IPS DF 6.9 (cell line): Measurements from ENCODE around the gene DRC3.
"Not testable (repeated sequence)": the region's sequence is repeated elsewhere in the genome, so short reads cannot be mapped to it uniquely, and the experiment has no call there.

Experiments
- DNase-seq: peaks from one replicate; pipeline ENCODE4 v3.0.0-alpha.2; 2013; ENCODE audit warnings: low read depth, low spot score
- H3K27ac ChIP-seq: one replicate; pipeline ENCODE4 v1.5.1; 2013; ENCODE audit warnings: low read length, control low read depth
- H3K27me3 ChIP-seq: 2 replicates; pipeline ENCODE4 v1.6.1; 2013; ENCODE audit warnings: mild to moderate bottlenecking, low read length; ENCODE audit not compliant: control insufficient read depth, insufficient read depth
- H3K36me3 ChIP-seq: 2 replicates; pipeline ENCODE4 v1.6.1; 2013; ENCODE audit warnings: low read length; ENCODE audit not compliant: control insufficient read depth, insufficient read depth
- H3K4me1 ChIP-seq: 2 replicates; pipeline ENCODE4 v1.6.1; 2013; ENCODE audit warnings: low read length; ENCODE audit not compliant: control insufficient read depth, insufficient read depth
- H3K4me3 ChIP-seq: 2 replicates; pipeline ENCODE4 v1.5.1; 2013; ENCODE audit warnings: mild to moderate bottlenecking, low read length
- H3K9me3 ChIP-seq: 2 replicates; pipeline ENCODE4 v1.6.1; 2013; ENCODE audit warnings: low read length, inconsistent platforms; ENCODE audit not compliant: control insufficient read depth, insufficient read depth
- WGBS: extraction: QIAGEN DNeasy Blood & Tissue Kit; methylation state at CpG from one replicate; pipeline ENCODE4 v1.1.7; 2013; ENCODE audit warnings: mixed read lengths, missing lambda C conversion rate; ENCODE audit not compliant: insufficient read length, insufficient coverage; 5-methylcytosine and 5-hydroxymethylcytosine counted together

DRC3 gene

DNA sequence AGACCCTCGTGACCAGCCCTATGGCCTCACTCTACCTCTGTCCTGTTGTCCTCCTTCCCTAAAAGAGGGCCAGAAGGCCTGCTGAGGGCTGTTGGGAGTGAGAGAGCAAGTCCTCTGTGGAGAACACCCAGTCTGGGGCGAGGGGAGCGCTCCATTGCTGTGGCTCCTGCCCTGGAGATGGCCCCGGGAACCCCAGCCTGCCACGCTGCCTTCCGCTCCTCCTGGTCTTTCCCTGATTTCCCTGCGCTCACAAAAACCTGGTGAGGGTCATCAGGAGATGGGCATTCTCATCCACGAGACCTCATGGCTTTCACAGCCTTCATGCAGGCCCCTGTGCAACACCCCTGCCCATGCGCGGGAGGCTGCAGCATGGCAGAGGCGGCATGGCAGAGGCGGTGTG lies 21.2 kb downstream of the DRC3 start:
- H3K9me3 ChIP-seq: no peaks in the 10 kb centered on the region
- no peaks in the 10 kb centered on the region for H3K36me3 ChIP-seq
- peaks cover 2% of the 10 kb centered on the region for H3K4me1 ChIP-seq
- H3K4me3 ChIP-seq: no peak overlapping the region
- DNase-seq: no peak
- no CpG with 5 or more reads among the region's 12 CpGs for WGBS
- H3K27me3 ChIP-seq: no peaks in the 10 kb centered on the region
- no peak overlapping the region for H3K27ac ChIP-seq

- no CpG with 5 or more reads among the region's 18 CpGs for WGBS
- H3K4me1 ChIP-seq: peaks cover 2% of the 10 kb centered on the region
- no peaks in the 10 kb centered on the region for H3K27me3 ChIP-seq
- no peak overlapping the region for H3K27ac ChIP-seq
- no peaks in the 10 kb centered on the region for H3K36me3 ChIP-seq
- no peaks in the 10 kb centered on the region for H3K9me3 ChIP-seq
- DNase-seq: peak; percentile 60
- no peak overlapping the region for H3K4me3 ChIP-seq
Observed at GRCh38 chr17:17994271-17995069, 21.8 kb downstream of the DRC3 start.

GRCh38 chr17:17995887-17996286 lies 23.2 kb downstream of the DRC3 start:
- H3K9me3 ChIP-seq, H3K27ac ChIP-seq, H3K36me3 ChIP-seq, H3K4me1 ChIP-seq, H3K27me3 ChIP-seq, DNase-seq, H3K4me3 ChIP-seq: not testable (repeated sequence)
- WGBS: no CpG with 5 or more reads among the region's 8 CpGs

- H3K4me3 ChIP-seq: no peak overlapping the region
- peaks cover 2% of the 10 kb centered on the region for H3K4me1 ChIP-seq
- no peaks in the 10 kb centered on the region for H3K9me3 ChIP-seq
- H3K27ac ChIP-seq: no peak overlapping the region
- H3K27me3 ChIP-seq: no peaks in the 10 kb centered on the region
- no CpG with 5 or more reads among the region's 8 CpGs for WGBS
- no peak for DNase-seq
- no peaks in the 10 kb centered on the region for H3K36me3 ChIP-seq
Observed at GRCh38 chr17:17998934-17999333, 26.3 kb downstream of the DRC3 start.

GRCh38 chr17:17999364-18000029 lies 26.8 kb downstream of the DRC3 start:
- Histone ChIP-seq H3K4me3 (no peak overlapping the region), H3K27ac (no peak overlapping the region), H3K36me3 (no peaks in the 10 kb centered on the region), H3K4me1 (no peaks in the 10 kb centered on the region), H3K27me3 (no peaks in the 10 kb centered on the region), H3K9me3 (no peaks in the 10 kb centered on the region)
- no peak for DNase-seq
- WGBS: no CpG with 5 or more reads among the region's 9 CpGs

GRCh38 chr17:18000030-18000408 lies 27.4 kb downstream of the DRC3 start:
- no peaks in the 10 kb centered on the region for H3K36me3 ChIP-seq
- DNase-seq: no peak
- no peaks in the 10 kb centered on the region for H3K4me1 ChIP-seq
- H3K27me3 ChIP-seq: no peaks in the 10 kb centered on the region
- H3K9me3 ChIP-seq: no peaks in the 10 kb centered on the region
- WGBS: no CpG with 5 or more reads among the region's 8 CpGs
- no peak overlapping the region for H3K4me3 ChIP-seq
- no peak overlapping the region for H3K27ac ChIP-seq

GRCh38 chr17:18002171-18002570 lies 29.5 kb downstream of the DRC3 start:
- no peak overlapping the region for H3K4me3 ChIP-seq
- DNase-seq: no peak

GRCh38 chr17:18004345-18004744 lies 31.7 kb downstream of the DRC3 start:
- WGBS: no CpG with 5 or more reads among the region's 9 CpGs
- DNase-seq: no peak
- Histone ChIP-seq H3K9me3 (no peaks in the 10 kb centered on the region), H3K27ac (no peak overlapping the region), H3K4me1 (no peaks in the 10 kb centered on the region), H3K27me3 (no peaks in the 10 kb centered on the region), H3K4me3 (no peak overlapping the region), H3K36me3 (no peaks in the 10 kb centered on the region)

More at GRCh38 chr17:18002171-18002570, 29.5 kb downstream of the DRC3 start:
- no CpG with 5 or more reads among the region's 2 CpGs for WGBS
- H3K4me1 ChIP-seq: no peaks in the 10 kb centered on the region
- H3K27ac ChIP-seq: no peak overlapping the region
- no peaks in the 10 kb centered on the region for H3K36me3 ChIP-seq
- no peaks in the 10 kb centered on the region for H3K9me3 ChIP-seq
- no peaks in the 10 kb centered on the region for H3K27me3 ChIP-seq

- no peak overlapping the region for H3K27ac ChIP-seq
- no peaks in the 10 kb centered on the region for H3K27me3 ChIP-seq
- H3K4me1 ChIP-seq: no peaks in the 10 kb centered on the region
- no peaks in the 10 kb centered on the region for H3K36me3 ChIP-seq
- no peaks in the 10 kb centered on the region for H3K9me3 ChIP-seq
- H3K4me3 ChIP-seq: no peak overlapping the region
- WGBS: no CpG with 5 or more reads among the region's 9 CpGs
- no peak for DNase-seq
Observed at GRCh38 chr17:18004884-18005305, 32.2 kb downstream of the DRC3 start.

DNA sequence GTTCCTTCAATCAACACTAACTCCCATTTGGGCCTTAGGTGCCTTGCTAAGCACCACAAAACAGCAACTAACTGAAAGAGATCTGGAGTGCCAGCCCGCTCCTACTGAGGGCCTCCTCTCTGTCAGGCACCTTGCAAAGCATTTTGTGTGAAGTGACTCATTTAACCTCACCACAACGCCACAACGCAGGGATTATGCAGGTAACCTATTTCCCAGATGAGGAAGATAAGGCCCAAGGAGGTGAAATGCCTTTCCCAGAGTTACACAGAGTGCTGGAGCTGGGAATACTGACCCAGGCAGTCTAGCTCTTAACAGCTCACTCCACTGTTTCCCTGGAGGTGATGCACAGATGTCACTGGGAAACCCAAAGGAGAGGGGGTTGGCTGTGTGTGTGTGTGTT lies 32.8 kb downstream of the DRC3 start:
- H3K36me3 ChIP-seq: no peaks in the 10 kb centered on the region
- no peak overlapping the region for H3K4me3 ChIP-seq
- H3K4me1 ChIP-seq: no peaks in the 10 kb centered on the region
- WGBS: no CpG with 5 or more reads among the region's 3 CpGs
- H3K27me3 ChIP-seq: no peaks in the 10 kb centered on the region
- no peaks in the 10 kb centered on the region for H3K9me3 ChIP-seq
- DNase-seq: no peak
- H3K27ac ChIP-seq: no peak overlapping the region
